ENCODE data around the gene TMEM269.
A peak's percentile ranks its signal among the peaks of the same experiment; 100 is the strongest.

TMEM269 gene

DNA sequence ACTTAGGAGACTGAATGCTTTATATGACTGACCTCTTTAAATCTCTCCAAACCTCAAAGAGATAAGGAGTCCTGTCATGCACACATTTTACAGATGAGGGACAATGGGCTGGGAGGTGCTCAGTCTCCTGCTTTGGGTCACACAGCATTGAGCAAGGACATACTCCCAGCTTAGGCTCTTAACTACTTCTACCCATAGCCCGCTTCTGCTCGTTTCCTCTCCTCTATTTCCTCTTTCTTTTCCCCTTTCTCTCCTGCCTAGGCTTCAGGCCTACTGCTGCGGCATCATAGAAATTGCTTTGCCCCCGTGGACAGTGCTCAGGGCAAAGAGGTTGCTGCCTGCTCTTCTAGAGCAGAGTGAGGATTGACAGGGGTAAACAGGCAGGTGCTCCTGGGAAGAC is 49.2 kb downstream of the TMEM269 start:
- no peak overlapping the region for H3K4me3 ChIP-seq (ENCODE audit: low read length)
- H3K36me3 ChIP-seq (ENCODE audit: insufficient read depth, low read length) = peaks cover 19% of the 10 kb centered on the region
- no peaks in the 10 kb centered on the region for H3K27me3 ChIP-seq (ENCODE audit: control insufficient read depth, insufficient read depth, low read length)
- no peak overlapping the region for H3K4me2 ChIP-seq (ENCODE audit: low read length)
- H3K4me1 ChIP-seq (ENCODE audit: control insufficient read depth, insufficient read depth, low read length) = no peaks in the 10 kb centered on the region
- no peak overlapping the region for H3K9ac ChIP-seq (ENCODE audit: low read depth, low read length)
- no peaks in the 10 kb centered on the region for H3K9me3 ChIP-seq (replicated peaks; ENCODE audit: low read length)

DNA sequence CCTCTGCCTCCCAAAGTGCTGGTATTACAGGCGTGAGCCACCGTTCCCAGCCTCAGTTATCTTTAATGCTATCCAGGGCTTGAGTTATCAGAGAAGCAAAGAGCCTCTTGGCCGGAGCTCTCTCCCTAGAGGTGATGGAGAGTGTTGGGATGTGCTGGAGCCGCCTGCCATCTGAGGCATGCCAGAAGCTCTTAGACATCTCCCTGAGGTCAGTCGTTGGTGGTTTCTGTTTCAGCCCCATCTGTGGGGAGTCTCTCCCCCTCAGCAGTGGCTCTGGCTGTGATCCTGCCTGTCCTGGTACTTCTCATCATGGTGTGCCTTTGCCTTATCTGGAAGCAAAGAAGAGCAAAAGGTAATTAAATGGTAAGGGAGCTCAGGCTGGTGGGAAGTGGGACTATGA is 50.0 kb downstream of the TMEM269 start:
- no peaks in the 10 kb centered on the region for H3K4me1 ChIP-seq (ENCODE audit: control insufficient read depth, insufficient read depth, low read length)
- H3K27me3 ChIP-seq (ENCODE audit: control insufficient read depth, insufficient read depth, low read length) = no peaks in the 10 kb centered on the region
- no peak overlapping the region for H3K9ac ChIP-seq (ENCODE audit: low read depth, low read length)
- H3K9me3 ChIP-seq (replicated peaks; ENCODE audit: low read length) = no peaks in the 10 kb centered on the region
- no peak overlapping the region for H3K4me3 ChIP-seq (ENCODE audit: low read length)
- peaks cover 13% of the 10 kb centered on the region for H3K36me3 ChIP-seq (ENCODE audit: insufficient read depth, low read length)
- H3K4me2 ChIP-seq (ENCODE audit: low read length) = no peak overlapping the region

DNA sequence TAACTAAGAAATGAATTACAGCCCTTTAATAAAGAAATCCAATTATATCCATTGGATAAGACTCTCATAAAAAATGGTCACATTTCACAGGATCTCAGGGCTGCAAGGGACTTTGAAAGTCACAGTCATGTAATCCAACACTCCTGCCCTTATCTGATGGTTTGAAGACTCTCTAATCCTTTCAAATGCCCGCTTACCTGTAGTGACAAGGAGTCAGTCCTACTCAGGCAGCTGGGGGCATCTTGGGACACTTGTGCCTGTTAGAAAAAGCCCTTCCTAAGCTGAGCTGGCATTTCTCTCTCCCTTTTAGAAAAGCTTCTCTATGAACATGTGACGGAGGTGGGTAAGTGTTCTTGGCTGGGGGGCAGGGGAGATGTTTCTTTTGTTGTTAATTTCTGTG is 50.6 kb downstream of the TMEM269 start:
- Histone ChIP-seq H3K9me3 (replicated peaks; ENCODE audit: low read length) (no peaks in the 10 kb centered on the region), H3K9ac (ENCODE audit: low read depth, low read length) (no peak overlapping the region), H3K4me3 (ENCODE audit: low read length) (no peak overlapping the region), H3K4me1 (ENCODE audit: control insufficient read depth, insufficient read depth, low read length) (no peaks in the 10 kb centered on the region), H3K36me3 (ENCODE audit: insufficient read depth, low read length) (peaks cover 8% of the 10 kb centered on the region), H3K4me2 (ENCODE audit: low read length) (no peak overlapping the region), H3K27me3 (ENCODE audit: control insufficient read depth, insufficient read depth, low read length) (no peaks in the 10 kb centered on the region)

DNA sequence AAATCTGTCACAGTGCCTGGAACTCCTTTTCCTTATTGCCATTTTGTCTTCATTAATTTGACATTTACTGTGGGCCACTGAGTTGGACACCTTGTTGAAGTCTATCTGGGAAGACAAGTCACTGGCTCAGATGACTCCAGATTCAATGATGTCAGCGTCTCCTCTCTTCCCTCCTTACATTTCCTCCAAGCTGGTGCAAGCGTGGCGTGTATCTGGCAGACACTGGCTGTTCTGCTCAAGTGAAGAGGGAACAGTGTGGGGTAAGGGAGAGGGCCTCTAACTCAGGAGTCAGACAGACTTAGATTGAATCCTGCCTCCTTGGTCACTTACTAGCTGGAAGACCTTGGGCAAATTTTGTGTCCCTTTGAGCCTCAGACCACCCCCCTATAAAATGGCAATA is 52.9 kb downstream of the TMEM269 start:
- H3K4me3 ChIP-seq (ENCODE audit: low read length) = no peak overlapping the region
- H3K4me1 ChIP-seq (ENCODE audit: control insufficient read depth, insufficient read depth, low read length) = no peaks in the 10 kb centered on the region
- no peak overlapping the region for H3K4me2 ChIP-seq (ENCODE audit: low read length)
- peaks cover 8% of the 10 kb centered on the region for H3K36me3 ChIP-seq (ENCODE audit: insufficient read depth, low read length)
- H3K9ac ChIP-seq (ENCODE audit: low read depth, low read length) = no peak overlapping the region
- H3K27me3 ChIP-seq (ENCODE audit: control insufficient read depth, insufficient read depth, low read length) = no peaks in the 10 kb centered on the region
- no peaks in the 10 kb centered on the region for H3K9me3 ChIP-seq (replicated peaks; ENCODE audit: low read length)

DNA sequence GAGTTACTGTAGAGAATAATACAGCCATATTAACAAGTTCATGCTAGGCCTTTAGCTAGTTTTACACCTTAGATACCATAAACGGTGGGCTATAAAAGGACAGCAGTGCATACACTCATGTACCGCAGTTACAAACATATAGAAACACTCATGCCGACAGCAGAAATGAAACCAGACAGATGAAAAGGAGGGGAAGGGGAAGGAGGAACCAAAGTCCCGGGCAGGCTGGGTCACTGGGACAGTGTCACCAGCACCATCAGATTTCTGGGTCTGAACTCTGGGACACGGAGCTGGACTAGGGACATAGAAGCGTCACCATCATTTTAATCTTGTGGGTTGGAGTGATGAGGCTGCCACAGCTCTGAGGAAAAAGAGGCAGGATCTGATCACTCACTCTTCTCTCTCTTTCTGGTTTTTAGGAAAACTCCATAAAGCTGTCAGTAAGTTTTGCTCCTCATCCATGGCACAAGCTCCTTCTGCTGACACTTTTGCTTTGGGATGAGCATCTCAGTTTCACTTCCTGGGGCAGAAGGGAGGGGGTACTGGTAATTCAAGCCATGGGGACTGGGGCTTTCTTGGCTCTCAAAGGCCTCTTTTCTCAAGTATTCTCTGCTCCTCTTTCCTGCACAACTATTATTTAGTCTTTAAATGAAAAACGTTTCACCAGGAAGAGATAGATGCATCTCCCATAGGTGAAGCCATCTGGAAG is 53.8 kb downstream of the TMEM269 start:
- Histone ChIP-seq H3K36me3 (ENCODE audit: insufficient read depth, low read length) (peaks cover 12% of the 10 kb centered on the region), H3K27me3 (ENCODE audit: control insufficient read depth, insufficient read depth, low read length) (no peaks in the 10 kb centered on the region), H3K9ac (ENCODE audit: low read depth, low read length) (no peak overlapping the region), H3K9me3 (replicated peaks; ENCODE audit: low read length) (no peaks in the 10 kb centered on the region), H3K4me2 (ENCODE audit: low read length) (no peak overlapping the region), H3K4me1 (ENCODE audit: control insufficient read depth, insufficient read depth, low read length) (no peaks in the 10 kb centered on the region), H3K4me3 (ENCODE audit: low read length) (no peak overlapping the region)

DNA sequence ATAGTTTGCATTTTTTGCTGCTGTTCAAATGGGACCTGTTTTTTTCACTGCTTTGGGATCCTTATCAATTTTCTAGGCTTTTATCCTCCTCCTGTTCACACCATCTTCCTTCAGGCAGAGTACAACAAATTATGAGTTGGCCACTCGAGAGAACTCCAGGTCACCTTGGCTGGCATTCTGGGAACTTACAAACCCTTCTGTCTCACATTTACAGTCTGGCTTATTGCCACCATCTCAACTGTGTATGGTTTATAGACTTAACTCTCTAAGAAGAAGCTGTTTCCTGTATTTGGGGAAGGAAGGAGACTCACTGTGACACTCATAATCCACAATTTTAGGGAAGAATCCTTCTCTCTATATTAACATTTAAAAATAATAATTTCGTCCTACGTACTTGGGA is 56.2 kb downstream of the TMEM269 start:
- Histone ChIP-seq H3K9ac (ENCODE audit: low read depth, low read length) (no peak overlapping the region), H3K4me3 (ENCODE audit: low read length) (no peak overlapping the region), H3K36me3 (ENCODE audit: insufficient read depth, low read length) (peaks cover 7% of the 10 kb centered on the region), H3K4me1 (ENCODE audit: control insufficient read depth, insufficient read depth, low read length) (peaks cover 4% of the 10 kb centered on the region), H3K9me3 (replicated peaks; ENCODE audit: low read length) (no peaks in the 10 kb centered on the region), H3K27me3 (ENCODE audit: control insufficient read depth, insufficient read depth, low read length) (no peaks in the 10 kb centered on the region), H3K4me2 (ENCODE audit: low read length) (no peak overlapping the region)

DNA sequence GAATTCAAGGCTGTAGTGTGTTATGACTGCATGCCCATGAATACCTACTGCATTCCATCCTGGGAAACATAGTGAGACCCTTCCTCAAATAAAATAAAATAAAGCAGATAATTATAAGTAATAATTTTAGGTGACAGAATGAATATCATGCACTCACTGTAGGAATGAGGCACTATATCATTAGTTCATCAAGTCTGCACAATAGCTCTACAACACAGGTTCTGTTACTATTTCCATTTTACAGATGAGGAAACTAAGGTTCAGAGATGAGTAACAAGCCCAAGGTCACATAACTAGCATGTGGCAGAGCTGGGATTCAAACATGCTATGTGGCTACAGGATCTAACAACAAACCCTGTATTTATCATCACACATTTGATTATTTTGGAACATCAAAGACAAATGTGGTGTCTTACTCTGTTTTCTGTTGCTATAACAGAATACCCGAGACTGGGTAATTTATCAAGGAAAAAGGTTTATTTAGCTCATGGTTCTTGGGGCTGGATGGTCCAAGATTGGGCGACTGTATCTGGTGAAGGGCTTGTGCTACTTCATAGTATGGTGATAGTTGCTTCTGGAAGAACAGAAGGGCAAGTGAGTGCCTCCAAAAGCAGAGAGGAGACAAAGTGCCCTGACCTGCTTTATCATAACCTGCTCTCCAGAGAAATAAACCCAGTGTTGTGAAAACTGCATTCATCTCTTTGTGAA is 56.8 kb downstream of the TMEM269 start:
- H3K9me3 ChIP-seq (replicated peaks; ENCODE audit: low read length) = no peaks in the 10 kb centered on the region
- peaks cover 4% of the 10 kb centered on the region for H3K4me1 ChIP-seq (ENCODE audit: control insufficient read depth, insufficient read depth, low read length)
- no peak overlapping the region for H3K4me2 ChIP-seq (ENCODE audit: low read length)
- no peak overlapping the region for H3K9ac ChIP-seq (ENCODE audit: low read depth, low read length)
- H3K27me3 ChIP-seq (ENCODE audit: control insufficient read depth, insufficient read depth, low read length) = no peaks in the 10 kb centered on the region
- no peak overlapping the region for H3K4me3 ChIP-seq (ENCODE audit: low read length)
- peaks cover 7% of the 10 kb centered on the region for H3K36me3 ChIP-seq (ENCODE audit: insufficient read depth, low read length)

DNA sequence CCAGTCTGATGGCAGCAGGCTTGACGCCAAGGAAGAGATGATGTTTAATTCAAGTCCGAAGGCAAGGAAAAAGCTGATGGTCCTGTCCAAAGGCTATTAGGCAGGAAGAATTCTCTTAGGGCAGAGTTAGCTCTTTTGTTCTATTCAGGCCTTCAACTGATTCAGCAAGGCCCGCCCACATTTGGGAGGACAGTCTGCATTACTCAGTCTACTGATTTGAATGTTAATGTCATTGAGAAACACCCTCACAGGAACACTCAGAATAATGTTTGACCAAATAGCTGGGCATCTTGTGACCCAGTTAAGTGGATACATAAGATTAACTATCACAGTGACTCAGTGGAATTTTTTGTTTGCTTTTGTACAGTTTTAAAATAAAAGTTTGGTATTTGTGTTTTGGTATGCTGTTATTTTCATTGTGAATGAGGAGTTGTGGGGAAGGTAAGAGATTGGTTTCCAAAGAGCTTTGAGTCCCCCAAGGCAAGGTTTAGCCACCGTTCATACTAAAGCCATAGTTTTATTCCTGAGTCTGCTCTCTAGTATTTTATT is 59.9 kb downstream of the TMEM269 start:
- H3K4me2 ChIP-seq (ENCODE audit: low read length) = peak overlapping the region; percentile 25

DNA sequence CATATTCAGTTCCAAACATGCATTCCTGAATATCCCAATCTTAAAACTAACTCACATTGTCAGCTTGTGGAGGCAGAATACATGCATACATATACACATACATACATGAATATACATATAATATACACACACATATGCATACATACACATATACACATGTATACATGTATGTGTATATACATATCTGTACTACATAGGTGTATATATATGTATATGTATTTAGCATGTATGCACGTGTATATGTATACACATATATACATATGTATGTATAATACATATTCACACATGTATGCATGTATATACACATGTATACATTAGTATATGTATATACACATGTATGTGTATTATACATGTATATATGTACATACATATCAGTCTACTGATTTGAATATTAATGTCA is 60.4 kb downstream of the TMEM269 start:
- Histone ChIP-seq H3K4me2 (ENCODE audit: low read length) (peak overlapping the region; percentile 98), H3K36me3 (ENCODE audit: insufficient read depth, low read length) (peaks cover 12% of the 10 kb centered on the region), H3K9ac (ENCODE audit: low read depth, low read length) (no peak overlapping the region), H3K27me3 (ENCODE audit: control insufficient read depth, insufficient read depth, low read length) (no peaks in the 10 kb centered on the region), H3K9me3 (replicated peaks; ENCODE audit: low read length) (no peaks in the 10 kb centered on the region), H3K4me3 (ENCODE audit: low read length) (no peak overlapping the region), H3K4me1 (ENCODE audit: control insufficient read depth, insufficient read depth, low read length) (peaks cover 15% of the 10 kb centered on the region)

More for the DNA sequence above, 59.9 kb downstream of the TMEM269 start:
- H3K9ac ChIP-seq (ENCODE audit: low read depth, low read length) = no peak overlapping the region
- no peaks in the 10 kb centered on the region for H3K9me3 ChIP-seq (replicated peaks; ENCODE audit: low read length)
- H3K4me1 ChIP-seq (ENCODE audit: control insufficient read depth, insufficient read depth, low read length) = peaks cover 15% of the 10 kb centered on the region
- H3K36me3 ChIP-seq (ENCODE audit: insufficient read depth, low read length) = peaks cover 10% of the 10 kb centered on the region
- H3K27me3 ChIP-seq (ENCODE audit: control insufficient read depth, insufficient read depth, low read length) = no peaks in the 10 kb centered on the region
- H3K4me3 ChIP-seq (ENCODE audit: low read length) = no peak overlapping the region

DNA sequence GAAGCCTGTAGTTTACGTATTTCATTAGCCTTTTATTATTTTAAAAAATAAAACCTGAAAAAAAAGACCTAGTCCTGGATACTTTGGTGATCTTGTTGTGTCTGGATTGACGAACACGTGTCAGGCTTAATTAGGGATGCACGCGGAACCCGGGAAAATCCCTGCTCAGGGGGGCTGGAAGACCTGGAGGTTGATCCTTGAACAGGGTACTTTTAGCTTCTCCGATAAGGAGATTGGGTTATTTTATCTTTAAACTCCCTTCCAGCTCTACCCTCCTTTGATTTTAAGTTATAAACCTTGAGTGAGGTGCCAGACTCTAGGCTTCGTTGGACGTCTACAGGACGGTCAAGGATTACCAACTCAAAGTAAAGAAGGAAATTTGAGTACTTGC is 61.1 kb downstream of the TMEM269 start:
- H3K4me3 ChIP-seq (ENCODE audit: low read length) = peak overlapping the region; percentile 85
- peak overlapping the region; percentile 41 for H3K9ac ChIP-seq (ENCODE audit: low read depth, low read length)

DNA sequence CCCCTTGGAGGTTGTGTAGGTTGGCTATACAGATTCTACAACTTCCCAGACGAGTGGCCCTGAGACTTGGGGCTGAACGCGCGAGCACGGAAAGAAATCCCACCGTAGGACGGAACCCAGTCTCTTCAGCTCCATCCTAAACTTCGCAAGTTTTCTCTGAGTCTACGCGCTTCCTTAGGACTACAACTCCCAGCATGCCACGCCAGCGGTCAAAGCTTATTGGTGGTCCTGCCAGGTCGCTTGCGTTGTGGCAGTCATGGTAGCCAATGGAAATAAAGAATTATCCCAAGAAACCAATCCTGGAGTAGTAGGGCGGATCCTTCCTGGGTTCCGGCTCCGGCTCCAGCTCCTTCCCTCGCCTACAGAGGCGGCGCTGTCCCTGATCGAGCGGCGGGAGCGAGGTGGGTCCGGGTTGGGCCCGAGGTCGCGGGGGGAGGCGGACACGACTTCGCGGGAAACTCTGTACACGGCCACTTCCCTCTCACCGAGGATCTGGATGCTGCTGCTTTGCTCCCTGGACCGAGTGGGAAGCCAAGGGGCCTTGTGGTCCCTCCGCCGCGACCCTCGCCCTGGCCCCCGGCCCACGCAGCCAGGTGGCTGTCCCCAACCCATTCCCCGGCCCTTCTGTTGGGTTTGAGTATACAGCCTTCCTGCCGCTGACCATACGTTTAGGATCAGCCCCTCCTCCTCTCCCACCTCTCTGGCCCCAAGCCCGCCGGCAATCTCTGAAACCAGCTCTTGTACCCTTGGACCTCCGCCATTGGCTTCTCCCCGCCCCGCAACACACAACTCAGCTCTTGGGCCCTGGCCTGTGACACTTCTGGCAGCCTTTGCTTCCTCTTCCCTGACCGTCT is 61.7 kb downstream of the TMEM269 start, which contains the start of gene ZNF691:
ZNF691 (plus strand) TSS at position 357 of the 854 bp plus-strand sequence. CDS start 3,046 bp downstream, outside the sequence.
- peaks cover 24% of the 10 kb centered on the region for H3K36me3 ChIP-seq (ENCODE audit: insufficient read depth, low read length)
- H3K4me2 ChIP-seq (ENCODE audit: low read length) = peak within 1 kb of the TSS; percentile 98
- H3K9ac ChIP-seq (ENCODE audit: low read depth, low read length) = peak within 1 kb of the TSS; percentile 89
- H3K9me3 ChIP-seq (replicated peaks; ENCODE audit: low read length) = no peaks in the 10 kb centered on the region
- peaks cover 15% of the 10 kb centered on the region for H3K4me1 ChIP-seq (ENCODE audit: control insufficient read depth, insufficient read depth, low read length)
- peak within 1 kb of the TSS; percentile 85 for H3K4me3 ChIP-seq (ENCODE audit: low read length)
- no peaks in the 10 kb centered on the region for H3K27me3 ChIP-seq (ENCODE audit: control insufficient read depth, insufficient read depth, low read length)

More for the DNA sequence above, 61.1 kb downstream of the TMEM269 start:
- Histone ChIP-seq H3K4me2 (ENCODE audit: low read length) (peak overlapping the region; percentile 98), H3K4me1 (ENCODE audit: control insufficient read depth, insufficient read depth, low read length) (peaks cover 15% of the 10 kb centered on the region), H3K36me3 (ENCODE audit: insufficient read depth, low read length) (peaks cover 17% of the 10 kb centered on the region), H3K9me3 (replicated peaks; ENCODE audit: low read length) (no peaks in the 10 kb centered on the region), H3K27me3 (ENCODE audit: control insufficient read depth, insufficient read depth, low read length) (no peaks in the 10 kb centered on the region)
